ENCODE results near the gene SSNA1. TPM values are rescaled to one million over a fixed set of nuclear protein-coding genes. Genes with fewer than 3 reads are reported as not detected.

The SSNA1 gene
- total and polyA plus RNA-seq, 9 of the 15 experiments (the other 6 are each of a cell fraction or from before 2014, with no cell fraction given), result 1.9 to 130 (median 57.1) TPM

DNA sequence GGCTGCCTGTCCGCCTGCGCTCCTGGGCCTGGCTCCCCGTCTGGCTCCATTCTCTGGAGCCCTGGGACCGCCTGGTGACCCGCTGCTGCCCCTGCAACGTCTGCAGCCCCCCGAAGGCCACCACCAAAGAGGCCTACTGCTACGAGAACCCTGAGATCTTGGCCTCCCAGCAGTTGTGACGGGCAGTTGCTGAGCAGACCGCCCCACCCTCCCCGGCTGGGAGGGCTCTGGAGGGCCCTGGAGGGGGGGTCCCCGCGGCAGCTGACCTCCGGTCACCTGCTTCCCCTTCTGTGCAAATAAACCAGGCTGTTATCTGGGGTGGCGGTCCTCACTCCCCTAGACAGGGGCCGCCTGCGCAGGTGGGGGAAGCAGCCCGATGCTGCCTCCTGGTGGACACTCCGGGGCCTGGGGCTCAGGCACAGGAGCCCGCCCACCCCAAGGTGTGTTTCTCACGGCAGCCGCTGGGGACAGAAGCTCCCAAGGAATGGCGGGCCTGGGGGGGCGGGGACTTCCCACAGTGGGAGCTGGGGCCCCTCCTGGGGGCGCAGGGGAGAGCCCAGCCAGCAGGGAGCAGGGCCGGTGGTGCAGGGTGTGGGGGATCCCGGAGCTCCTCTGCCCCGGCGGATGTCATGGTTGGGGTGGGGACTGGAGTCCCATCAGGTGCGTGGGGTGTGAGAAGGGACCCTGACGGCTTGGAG, 47.9 kb downstream of the SSNA1 start (continued):
- TF ChIP-seq, protein P1, sequence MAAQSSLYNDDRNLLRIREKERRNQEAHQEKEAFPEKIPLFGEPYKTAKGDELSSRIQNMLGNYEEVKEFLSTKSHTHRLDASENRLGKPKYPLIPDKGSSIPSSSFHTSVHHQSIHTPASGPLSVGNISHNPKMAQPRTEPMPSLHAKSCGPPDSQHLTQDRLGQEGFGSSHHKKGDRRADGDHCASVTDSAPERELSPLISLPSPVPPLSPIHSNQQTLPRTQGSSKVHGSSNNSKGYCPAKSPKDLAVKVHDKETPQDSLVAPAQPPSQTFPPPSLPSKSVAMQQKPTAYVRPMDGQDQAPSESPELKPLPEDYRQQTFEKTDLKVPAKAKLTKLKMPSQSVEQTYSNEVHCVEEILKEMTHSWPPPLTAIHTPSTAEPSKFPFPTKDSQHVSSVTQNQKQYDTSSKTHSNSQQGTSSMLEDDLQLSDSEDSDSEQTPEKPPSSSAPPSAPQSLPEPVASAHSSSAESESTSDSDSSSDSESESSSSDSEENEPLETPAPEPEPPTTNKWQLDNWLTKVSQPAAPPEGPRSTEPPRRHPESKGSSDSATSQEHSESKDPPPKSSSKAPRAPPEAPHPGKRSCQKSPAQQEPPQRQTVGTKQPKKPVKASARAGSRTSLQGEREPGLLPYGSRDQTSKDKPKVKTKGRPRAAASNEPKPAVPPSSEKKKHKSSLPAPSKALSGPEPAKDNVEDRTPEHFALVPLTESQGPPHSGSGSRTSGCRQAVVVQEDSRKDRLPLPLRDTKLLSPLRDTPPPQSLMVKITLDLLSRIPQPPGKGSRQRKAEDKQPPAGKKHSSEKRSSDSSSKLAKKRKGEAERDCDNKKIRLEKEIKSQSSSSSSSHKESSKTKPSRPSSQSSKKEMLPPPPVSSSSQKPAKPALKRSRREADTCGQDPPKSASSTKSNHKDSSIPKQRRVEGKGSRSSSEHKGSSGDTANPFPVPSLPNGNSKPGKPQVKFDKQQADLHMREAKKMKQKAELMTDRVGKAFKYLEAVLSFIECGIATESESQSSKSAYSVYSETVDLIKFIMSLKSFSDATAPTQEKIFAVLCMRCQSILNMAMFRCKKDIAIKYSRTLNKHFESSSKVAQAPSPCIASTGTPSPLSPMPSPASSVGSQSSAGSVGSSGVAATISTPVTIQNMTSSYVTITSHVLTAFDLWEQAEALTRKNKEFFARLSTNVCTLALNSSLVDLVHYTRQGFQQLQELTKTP (IDR thresholded peaks at IDR 0.05; ENCODE audit: low read depth in 1 of 2, partially characterized antibody in 2 of 2), result peak in 1 of 2 experiments; percentile 68
- TF ChIP-seq, protein P2, sequence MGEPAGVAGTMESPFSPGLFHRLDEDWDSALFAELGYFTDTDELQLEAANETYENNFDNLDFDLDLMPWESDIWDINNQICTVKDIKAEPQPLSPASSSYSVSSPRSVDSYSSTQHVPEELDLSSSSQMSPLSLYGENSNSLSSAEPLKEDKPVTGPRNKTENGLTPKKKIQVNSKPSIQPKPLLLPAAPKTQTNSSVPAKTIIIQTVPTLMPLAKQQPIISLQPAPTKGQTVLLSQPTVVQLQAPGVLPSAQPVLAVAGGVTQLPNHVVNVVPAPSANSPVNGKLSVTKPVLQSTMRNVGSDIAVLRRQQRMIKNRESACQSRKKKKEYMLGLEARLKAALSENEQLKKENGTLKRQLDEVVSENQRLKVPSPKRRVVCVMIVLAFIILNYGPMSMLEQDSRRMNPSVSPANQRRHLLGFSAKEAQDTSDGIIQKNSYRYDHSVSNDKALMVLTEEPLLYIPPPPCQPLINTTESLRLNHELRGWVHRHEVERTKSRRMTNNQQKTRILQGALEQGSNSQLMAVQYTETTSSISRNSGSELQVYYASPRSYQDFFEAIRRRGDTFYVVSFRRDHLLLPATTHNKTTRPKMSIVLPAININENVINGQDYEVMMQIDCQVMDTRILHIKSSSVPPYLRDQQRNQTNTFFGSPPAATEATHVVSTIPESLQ (CRISPR knock-in tag; IDR thresholded peaks at IDR 0.05), result peak; percentile 41; the same call in 1 of the 2 replicates
- TF ChIP-seq CHCHD3 (CRISPR knock-in tag; IDR thresholded peaks at IDR 0.05) (no peak), MCM2 (IDR thresholded peaks at IDR 0.05; ENCODE audit: low read depth) (no peak), TCF3 (CRISPR knock-in tag; IDR thresholded peaks at IDR 0.05) (peak; percentile 91), RBM22 (IDR thresholded peaks at IDR 0.05; ENCODE audit: low read depth, low read length, poor library complexity, severe bottlenecking) (peak; percentile 40), ARHGAP35 (IDR thresholded peaks at IDR 0.05; ENCODE audit: partially characterized antibody) (no peak), LEF1 (IDR thresholded peaks at IDR 0.05) (no peak; the same call in 1 of the 2 replicates), CBX8 (IDR thresholded peaks at IDR 0.05; ENCODE audit: borderline replicate concordance, extremely low read depth, low read depth, low read length, poor library complexity, severe bottlenecking) (no peak), ARID1B (IDR thresholded peaks at IDR 0.05) (peak; percentile 85), RBM25 (IDR thresholded peaks at IDR 0.05; ENCODE audit: low read depth, low read length, severe bottlenecking) (no peak)
- TF ChIP-seq, protein P3, sequence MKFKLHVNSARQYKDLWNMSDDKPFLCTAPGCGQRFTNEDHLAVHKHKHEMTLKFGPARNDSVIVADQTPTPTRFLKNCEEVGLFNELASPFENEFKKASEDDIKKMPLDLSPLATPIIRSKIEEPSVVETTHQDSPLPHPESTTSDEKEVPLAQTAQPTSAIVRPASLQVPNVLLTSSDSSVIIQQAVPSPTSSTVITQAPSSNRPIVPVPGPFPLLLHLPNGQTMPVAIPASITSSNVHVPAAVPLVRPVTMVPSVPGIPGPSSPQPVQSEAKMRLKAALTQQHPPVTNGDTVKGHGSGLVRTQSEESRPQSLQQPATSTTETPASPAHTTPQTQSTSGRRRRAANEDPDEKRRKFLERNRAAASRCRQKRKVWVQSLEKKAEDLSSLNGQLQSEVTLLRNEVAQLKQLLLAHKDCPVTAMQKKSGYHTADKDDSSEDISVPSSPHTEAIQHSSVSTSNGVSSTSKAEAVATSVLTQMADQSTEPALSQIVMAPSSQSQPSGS (CRISPR knock-in tag; IDR thresholded peaks at IDR 0.05), result no peak
- TF ChIP-seq, protein P4, sequence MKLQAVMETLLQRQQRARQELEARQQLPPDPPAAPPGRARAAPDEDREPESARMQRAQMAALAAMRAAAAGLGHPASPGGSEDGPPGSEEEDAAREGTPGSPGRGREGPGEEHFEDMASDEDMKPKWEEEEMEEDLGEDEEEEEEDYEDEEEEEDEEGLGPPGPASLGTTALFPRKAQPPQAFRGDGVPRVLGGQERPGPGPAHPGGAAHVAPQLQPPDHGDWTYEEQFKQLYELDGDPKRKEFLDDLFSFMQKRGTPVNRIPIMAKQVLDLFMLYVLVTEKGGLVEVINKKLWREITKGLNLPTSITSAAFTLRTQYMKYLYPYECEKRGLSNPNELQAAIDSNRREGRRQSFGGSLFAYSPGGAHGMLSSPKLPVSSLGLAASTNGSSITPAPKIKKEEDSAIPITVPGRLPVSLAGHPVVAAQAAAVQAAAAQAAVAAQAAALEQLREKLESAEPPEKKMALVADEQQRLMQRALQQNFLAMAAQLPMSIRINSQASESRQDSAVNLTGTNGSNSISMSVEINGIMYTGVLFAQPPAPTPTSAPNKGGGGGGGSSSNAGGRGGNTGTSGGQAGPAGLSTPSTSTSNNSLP (IDR thresholded peaks at IDR 0.05; ENCODE audit: borderline replicate concordance, low read depth, low read length), result no peak
- TF ChIP-seq, protein P5, sequence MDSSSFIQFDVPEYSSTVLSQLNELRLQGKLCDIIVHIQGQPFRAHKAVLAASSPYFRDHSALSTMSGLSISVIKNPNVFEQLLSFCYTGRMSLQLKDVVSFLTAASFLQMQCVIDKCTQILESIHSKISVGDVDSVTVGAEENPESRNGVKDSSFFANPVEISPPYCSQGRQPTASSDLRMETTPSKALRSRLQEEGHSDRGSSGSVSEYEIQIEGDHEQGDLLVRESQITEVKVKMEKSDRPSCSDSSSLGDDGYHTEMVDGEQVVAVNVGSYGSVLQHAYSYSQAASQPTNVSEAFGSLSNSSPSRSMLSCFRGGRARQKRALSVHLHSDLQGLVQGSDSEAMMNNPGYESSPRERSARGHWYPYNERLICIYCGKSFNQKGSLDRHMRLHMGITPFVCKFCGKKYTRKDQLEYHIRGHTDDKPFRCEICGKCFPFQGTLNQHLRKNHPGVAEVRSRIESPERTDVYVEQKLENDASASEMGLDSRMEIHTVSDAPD (CRISPR knock-in tag; IDR thresholded peaks at IDR 0.05), result no peak
